Gastroesophageal sphincter (tissue), 4 donors: ENCODE measurements around the gene PPARG. TPM values are rescaled to one million over a fixed set of nuclear protein-coding genes. Genes with fewer than 3 reads are reported as not detected.
"Not testable (repeated sequence)": the region's sequence is repeated elsewhere in the genome, so short reads cannot be mapped to it uniquely, and the experiment has no call there.

Experiments
- ATAC-seq: fragments of 150-250 bp; one replicate; pipeline ENCODE4 v1.9.1; 2016; ENCODE audit warnings: mild to moderate bottlenecking, moderate library complexity
- H3K27ac ChIP-seq, 4 donors: fragments of 200-600 bp; sonication (generic) in 3 of 4; 1 replicate in 3 of 4; 2 replicates in 1 of 4; pipeline ENCODE4 v1.5.1; 2016 to 2019
- H3K27me3 ChIP-seq: fragments of 200-600 bp; sonication (generic); one replicate; pipeline ENCODE4 v1.5.1; 2019
- H3K36me3 ChIP-seq, 2 donors: fragments of 200-600 bp; sonication (generic); one replicate each; pipeline ENCODE4 v1.5.1; 2019; ENCODE audit warnings: control low read depth in 1 of 2
- H3K4me1 ChIP-seq, 3 donors: fragments of 200-600 bp; sonication (generic); 1 replicate in 2 of 3; 2 replicates in 1 of 3; pipeline ENCODE4 v1.5.1; 2016 to 2019; ENCODE audit warnings: control low read depth in 2 of 3
- H3K4me3 ChIP-seq, 2 donors: fragments of 200-600 bp; sonication (generic); one replicate each; pipeline ENCODE4 v1.5.1; 2019; ENCODE audit warnings: mild to moderate bottlenecking in 1 of 2, moderate library complexity in 1 of 2
- H3K9me3 ChIP-seq, 3 donors: fragments of 200-600 bp; sonication (generic); one replicate each; pipeline ENCODE4 v1.5.1; 2017 to 2019; ENCODE audit warnings: control low read depth in 2 of 3
- CTCF ChIP-seq, 4 experiments: fragments of 200-600 bp in 2 of 4; fragments of 450-650 bp in 2 of 4; sonication (generic) in 1 of 4; IDR thresholded peaks; one replicate each; pipeline ENCODE4 v1.5.1; 2017 to 2019; ENCODE audit warnings: antibody characterized with exemption in 4 of 4, mild to moderate bottlenecking in 2 of 4, moderate library complexity in 2 of 4
- EP300 ChIP-seq: sonication (generic); formaldehyde crosslinking; IDR thresholded peaks from one replicate; pipeline ENCODE4 v1.6.1; 2017; ENCODE audit warnings: antibody characterized with exemption, mild to moderate bottlenecking
- POLR2A ChIP-seq, 2 donors: fragments of 450-650 bp; IDR thresholded peaks; one replicate each; pipeline ENCODE4 v1.6.1; 2017; ENCODE audit warnings: antibody characterized with exemption in 2 of 2, mild to moderate bottlenecking in 2 of 2, moderate library complexity in 1 of 2
- POLR2AphosphoS5 ChIP-seq: sonication (generic); formaldehyde crosslinking; IDR thresholded peaks from one replicate; pipeline ENCODE4 v1.6.1; 2017; ENCODE audit warnings: antibody characterized with exemption
- WGBS, 2 donors: methylation state at CpG; one replicate each; pipeline ENCODE4 v1.1.5; 2018; ENCODE audit warnings: low coverage in 1 of 2; 5-methylcytosine and 5-hydroxymethylcytosine counted together
- total RNA-seq, 4 donors: library from RNA; depleted of rRNA; stranded (reverse); fragments of >200 nt; gene quantifications; one replicate each; pipeline ENCODE4 v1.1.0, GENCODE V29; 2016

PPARG gene
- total RNA-seq, 4 donors from 2014 or later = 3.9 to 14.9 (median 9.3) TPM

- Histone ChIP-seq H3K4me3 (no peak overlapping the region), H3K27ac (no peak overlapping the region), H3K9me3 (no peaks in the 10 kb centered on the region), H3K36me3 (no peaks in the 10 kb centered on the region), H3K4me1 (no peaks in the 10 kb centered on the region), H3K27me3 (no peaks in the 10 kb centered on the region)
- ATAC-seq = no peak
- 53 to 58% methylated on average over 2 of the region's 2 CpGs for WGBS, 2 donors
- TF ChIP-seq POLR2A (IDR thresholded peaks at IDR 0.05) = no peak
- TF ChIP-seq CTCF (IDR thresholded peaks at IDR 0.05) = no peak
- TF ChIP-seq EP300 = no peak
- TF ChIP-seq POLR2AphosphoS5 = no peak
Measured at GRCh38 chr3:12273045-12273695, 15.7 kb upstream of the PPARG start.

GRCh38 chr3:12275974-12276650 is 12.8 kb upstream of the PPARG start:
- Histone ChIP-seq H3K4me3 (no peak overlapping the region), H3K27ac (no peak overlapping the region), H3K9me3 (no peaks in the 10 kb centered on the region), H3K4me1 (no peaks in the 10 kb centered on the region), H3K27me3 (peaks cover 17% of the 10 kb centered on the region), H3K36me3 (no peaks in the 10 kb centered on the region)
- TF ChIP-seq POLR2A (IDR thresholded peaks at IDR 0.05) (no peak), POLR2AphosphoS5 (no peak), EP300 (no peak), CTCF (IDR thresholded peaks at IDR 0.05) (no peak)
- ATAC-seq = no peak
- 55 to 62% methylated on average over 2 to 3 of the region's 3 CpGs for WGBS, 2 donors

- H3K27ac ChIP-seq, H3K36me3 ChIP-seq, ATAC-seq, H3K9me3 ChIP-seq, H3K4me1 ChIP-seq, H3K4me3 ChIP-seq: not testable (repeated sequence)
- H3K27me3 ChIP-seq = peaks cover 17% of the 10 kb centered on the region
- 75 to 96% methylated on average over 1 to 4 of the region's 5 CpGs for WGBS, 2 donors
Measured at GRCh38 chr3:12276827-12277226, 12.0 kb upstream of the PPARG start.

GRCh38 chr3:12278566-12278965 is 10.3 kb upstream of the PPARG start:
- no peak overlapping the region for H3K4me3 ChIP-seq
- H3K27ac ChIP-seq = no peak overlapping the region
- TF ChIP-seq POLR2A (IDR thresholded peaks at IDR 0.05) (no peak), EP300 (no peak), POLR2AphosphoS5 (no peak), CTCF (IDR thresholded peaks at IDR 0.05) (no peak)
- H3K9me3 ChIP-seq = no peaks in the 10 kb centered on the region
- H3K4me1 ChIP-seq = no peaks in the 10 kb centered on the region
- no peak for ATAC-seq
- peaks cover 17% of the 10 kb centered on the region for H3K27me3 ChIP-seq
- 71 to 81% methylated on average over 3 of the region's 3 CpGs for WGBS, 2 donors
- H3K36me3 ChIP-seq = no peaks in the 10 kb centered on the region

GRCh38 chr3:12279591-12280326 is 9.1 kb upstream of the PPARG start:
- no peaks in the 10 kb centered on the region for H3K36me3 ChIP-seq
- TF ChIP-seq POLR2A (IDR thresholded peaks at IDR 0.05) = no peak
- TF ChIP-seq CTCF (IDR thresholded peaks at IDR 0.05) = no peak
- TF ChIP-seq EP300 = no peak
- TF ChIP-seq POLR2AphosphoS5 = no peak
- no peak for ATAC-seq
- no peaks in the 10 kb centered on the region for H3K4me1 ChIP-seq
- no peak overlapping the region for H3K4me3 ChIP-seq
- peaks cover 23% of the 10 kb centered on the region for H3K27me3 ChIP-seq
- H3K27ac ChIP-seq = no peak overlapping the region
- WGBS, 2 donors = 66 to 83% methylated on average over 6 to 10 of the region's 10 CpGs
- peaks cover 0 to 1% (median 0%) of the 10 kb centered on the region in 3 donors for H3K9me3 ChIP-seq
